ENCODE measurements around the gene RAD51B. TPM values are rescaled to one million over a fixed set of nuclear protein-coding genes. Genes with fewer than 3 reads are reported as not detected.

The RAD51B gene
- total RNA-seq, 1 experiment from 2014 or later = 23.3 TPM

- peaks cover 5% of the 10 kb centered on the region for H3K4me1 ChIP-seq (ENCODE audit: insufficient read depth, low read length, poor library complexity, severe bottlenecking)
- no TSS peak for BruUV-seq (replicated peaks)
- POLR2A ChIA-PET (ENCODE audit: low non-redundant PET) = no interaction called here
- DNase-seq (ENCODE audit: low spot score) = no peak
- CTCF ChIA-PET = no interaction called here
- H3K27ac ChIP-seq (ENCODE audit: low read depth, low read length, poor library complexity, severe bottlenecking) = no peak overlapping the region
- H3K36me3 ChIP-seq (ENCODE audit: insufficient read depth, low read length, poor library complexity, severe bottlenecking) = no peaks in the 10 kb centered on the region
- H3K27me3 ChIP-seq (replicated peaks; ENCODE audit: insufficient read depth, low read depth, low read length, poor library complexity) = no peaks in the 10 kb centered on the region
- no peaks in the 10 kb centered on the region for H3K9me3 ChIP-seq (ENCODE audit: low read depth, low read length, poor library complexity, severe bottlenecking)
- intact Hi-C loops (cut with micrococcal nuclease; ENCODE audit: unreplicated experiment) = no loop called here
- no peak overlapping the region for H3K4me3 ChIP-seq (ENCODE audit: low read depth, low read length, poor library complexity, severe bottlenecking)
- TF ChIP-seq EZH2 (IDR thresholded peaks at IDR 0.05; ENCODE audit: borderline replicate concordance, low read depth, low read length, poor library complexity, severe bottlenecking) = no peak
- no peak for TF ChIP-seq CTCF (conservative IDR thresholded peaks at IDR 0.05; ENCODE audit: low read depth, low read length)
Measured at GRCh38 chr14:68602507-68602906, 782.9 kb downstream of the RAD51B start.

GRCh38 chr14:68603533-68604360 lies 784.2 kb downstream of the RAD51B start:
- H3K27me3 ChIP-seq (replicated peaks; ENCODE audit: insufficient read depth, low read depth, low read length, poor library complexity) = no peaks in the 10 kb centered on the region
- intact Hi-C loops (cut with micrococcal nuclease; ENCODE audit: unreplicated experiment) = no loop called here
- ChIA-PET CTCF (no interaction called here), POLR2A (ENCODE audit: low non-redundant PET) (no interaction called here)
- peaks cover 8% of the 10 kb centered on the region for H3K4me1 ChIP-seq (ENCODE audit: insufficient read depth, low read length, poor library complexity, severe bottlenecking)
- no TSS peak for BruUV-seq (replicated peaks)
- H3K36me3 ChIP-seq (ENCODE audit: insufficient read depth, low read length, poor library complexity, severe bottlenecking) = no peaks in the 10 kb centered on the region
- no peak overlapping the region for H3K4me3 ChIP-seq (ENCODE audit: low read depth, low read length, poor library complexity, severe bottlenecking)
- no peak for TF ChIP-seq CTCF (conservative IDR thresholded peaks at IDR 0.05; ENCODE audit: low read depth, low read length)
- no peak for TF ChIP-seq EZH2 (IDR thresholded peaks at IDR 0.05; ENCODE audit: borderline replicate concordance, low read depth, low read length, poor library complexity, severe bottlenecking)
- H3K27ac ChIP-seq (ENCODE audit: low read depth, low read length, poor library complexity, severe bottlenecking) = no peak overlapping the region
- no peak for DNase-seq (ENCODE audit: low spot score)
- H3K9me3 ChIP-seq (ENCODE audit: low read depth, low read length, poor library complexity, severe bottlenecking) = no peaks in the 10 kb centered on the region

- no peak overlapping the region for H3K4me3 ChIP-seq (ENCODE audit: low read depth, low read length, poor library complexity, severe bottlenecking)
- H3K36me3 ChIP-seq (ENCODE audit: insufficient read depth, low read length, poor library complexity, severe bottlenecking) = no peaks in the 10 kb centered on the region
- intact Hi-C loops (cut with micrococcal nuclease; ENCODE audit: unreplicated experiment) = no loop called here
- TF ChIP-seq EZH2 (IDR thresholded peaks at IDR 0.05; ENCODE audit: borderline replicate concordance, low read depth, low read length, poor library complexity, severe bottlenecking) (no peak), CTCF (conservative IDR thresholded peaks at IDR 0.05; ENCODE audit: low read depth, low read length) (no peak)
- no peaks in the 10 kb centered on the region for H3K27me3 ChIP-seq (replicated peaks; ENCODE audit: insufficient read depth, low read depth, low read length, poor library complexity)
- H3K27ac ChIP-seq (ENCODE audit: low read depth, low read length, poor library complexity, severe bottlenecking) = no peak overlapping the region
- DNase-seq (ENCODE audit: low spot score) = no peak
- H3K4me1 ChIP-seq (ENCODE audit: insufficient read depth, low read length, poor library complexity, severe bottlenecking) = peaks cover 8% of the 10 kb centered on the region
- ChIA-PET CTCF (no interaction called here), POLR2A (ENCODE audit: low non-redundant PET) (no interaction called here)
- H3K9me3 ChIP-seq (ENCODE audit: low read depth, low read length, poor library complexity, severe bottlenecking) = no peaks in the 10 kb centered on the region
- no TSS peak for BruUV-seq (replicated peaks)
Measured at GRCh38 chr14:68604361-68604730, 784.8 kb downstream of the RAD51B start.

Measured in A673 (cell line).